Caco-2 (cell line): ENCODE measurements around the gene CASTOR2. TPM values are rescaled to one million over a fixed set of nuclear protein-coding genes. Genes with fewer than 3 reads are reported as not detected.
"Not testable (repeated sequence)": the region's sequence is repeated elsewhere in the genome, so short reads cannot be mapped to it uniquely, and the experiment has no call there.

ENCODE experiments used
- Bru-seq: library from RNA; stranded (reverse); fragments of 400-500 nt; gene quantifications from one replicate; lab custom pipeline; 2021; lab: Mats Ljungman, UMichigan
- BruChase-seq, 2 experiments: library from RNA; stranded (reverse); fragments of 400-500 nt; gene quantifications; one replicate each; lab custom pipeline; 2021; lab: Mats Ljungman, UMichigan
- BruUV-seq: library from RNA; stranded (reverse); fragments of 400-500 nt; replicated peaks from 2 replicates; lab custom pipeline; 2021; lab: Mats Ljungman, UMichigan
- CTCF ChIA-PET: fragments of 300-600 bp; sonication (Branson Sonifier 250); formaldehyde crosslinking; loops from one replicate; lab custom pipeline; 2022; ENCODE audit warnings: antibody characterized with exemption; lab: Charles Lee
- POLR2A ChIA-PET: fragments of 300-600 bp; sonication (Branson Sonifier 250); formaldehyde crosslinking; loops from one replicate; lab custom pipeline; 2022; ENCODE audit warnings: antibody characterized with exemption; lab: Charles Lee
- DNase-seq, 2 experiments: peaks; one replicate each; pipeline versions ENCODE4 v3.0.0 to v3.0.0-alpha.2; 2020 to 2022
- H3K27me3 ChIP-seq: replicated peaks from 2 replicates; pipeline ENCODE4 v1.6.0; 2011; ENCODE audit warnings: low read length; ENCODE audit not compliant: control insufficient read depth, insufficient read depth
- H3K36me3 ChIP-seq: 2 replicates; pipeline ENCODE4 v1.5.1; 2011; ENCODE audit warnings: low read length; ENCODE audit not compliant: control insufficient read depth, insufficient read depth
- H3K4me1 ChIP-seq: fragments of 250-450 bp; sonication (Bioruptor Pico); 2 replicates; pipeline ENCODE4 v1.5.1; 2020; ENCODE audit warnings: mild to moderate bottlenecking
- H3K4me3 ChIP-seq: 2 replicates; pipeline ENCODE4 v1.5.1; 2011; ENCODE audit warnings: low read depth, mild to moderate bottlenecking, control low read depth, low read length
- H3K9me3 ChIP-seq: fragments of 250-450 bp; sonication (Bioruptor Pico); 2 replicates; pipeline ENCODE4 v1.5.1; 2020; ENCODE audit warnings: mild to moderate bottlenecking, moderate library complexity
- H3K27ac Mint-ChIP-seq: one replicate; pipeline ENCODE4 v1.8.0; 2022; ENCODE audit warnings: mixed read lengths; ENCODE audit not compliant: unreplicated experiment
- H3K27me3 Mint-ChIP-seq: one replicate; pipeline ENCODE4 v1.8.0; 2022; ENCODE audit warnings: mixed read lengths; ENCODE audit not compliant: insufficient read depth, unreplicated experiment
- H3K36me3 Mint-ChIP-seq: one replicate; pipeline ENCODE4 v1.8.0; 2022; ENCODE audit warnings: mild to moderate bottlenecking, mixed read lengths; ENCODE audit not compliant: insufficient read depth, unreplicated experiment
- H3K4me1 Mint-ChIP-seq: one replicate; pipeline ENCODE4 v1.8.0; 2022; ENCODE audit warnings: low read depth, mixed read lengths; ENCODE audit not compliant: unreplicated experiment
- H3K4me3 Mint-ChIP-seq: one replicate; pipeline ENCODE4 v1.8.0; 2022; ENCODE audit warnings: mild to moderate bottlenecking, moderate library complexity, mixed read lengths; ENCODE audit not compliant: unreplicated experiment
- H3K9me3 Mint-ChIP-seq: one replicate; pipeline ENCODE4 v1.8.0; 2022; ENCODE audit warnings: mixed read lengths; ENCODE audit not compliant: unreplicated experiment
- intact Hi-C: fragments of 100-400 bp; cut with micrococcal nuclease; formaldehyde crosslinking; loops from one replicate; pipeline ENCODE4 v1.10.0; 2022; ENCODE audit not compliant: unreplicated experiment
- long read RNA-seq: library from polyadenylated mRNA; stranded (forward); transcript quantifications from one replicate; pipeline ENCODE4 v2.0.0, GENCODE V29; 2022
- total RNA-seq: library from RNA; stranded (reverse); gene quantifications from 2 replicates; pipeline ENCODE4 v1.2.3, GENCODE V29; 2022

The CASTOR2 gene
- 43.4 and 45.6 TPM in 2 replicates for total RNA-seq
- percentile 52 among the genes with signal in this experiment for Bru-seq, nascent RNA
- BruChase-seq, experiment 1, labeled RNA remaining after a 2-hour chase = percentile 53 among the genes with signal in this experiment
- percentile 62 among the genes with signal in this experiment for BruChase-seq, experiment 2, labeled RNA remaining after a 6-hour chase
- long read RNA-seq, partial matches to known transcripts = 0 of 4 reads
- long read RNA-seq, other reads (novel, unspliced or antisense) = 2 of 4 reads

DNA sequence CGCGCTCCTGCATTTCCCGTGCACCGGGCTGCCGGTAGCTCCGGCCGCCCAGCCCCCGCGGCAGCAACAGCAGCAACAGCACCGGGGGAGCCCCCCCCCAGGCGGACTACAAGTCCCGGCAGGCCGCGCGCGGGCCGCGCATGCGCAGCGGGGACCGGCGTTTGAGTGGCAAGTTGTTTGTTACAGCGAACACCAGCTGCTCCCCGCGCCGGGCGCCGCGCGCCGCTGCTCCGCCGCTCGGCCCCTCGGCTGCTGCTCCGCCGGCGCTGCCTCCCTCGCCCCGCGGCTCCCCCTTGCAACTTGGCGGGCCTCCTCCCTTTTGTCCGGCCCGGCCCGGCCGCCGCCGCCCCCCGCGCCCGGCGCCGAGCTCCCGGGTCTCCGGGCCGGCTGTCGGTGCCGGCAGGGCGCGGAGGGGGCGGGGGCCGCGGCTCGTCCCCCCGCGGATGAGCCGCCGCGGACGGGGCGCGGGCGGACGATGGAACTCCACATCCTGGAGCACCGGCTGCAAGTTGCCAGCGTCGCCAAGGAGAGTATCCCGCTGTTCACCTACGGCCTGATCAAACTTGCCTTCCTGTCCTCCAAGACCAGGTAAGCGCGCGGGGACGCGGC is at the start of gene CASTOR2:
Gene CASTOR2, plus strand, starts transcription at position 195 of the 609 bp plus-strand sequence. Its CDS starts 281 bp downstream, at position 476.
- H3K27me3 Mint-ChIP-seq, H3K36me3 Mint-ChIP-seq, H3K4me1 ChIP-seq, CTCF ChIA-PET, H3K9me3 Mint-ChIP-seq, H3K36me3 ChIP-seq, BruUV-seq, H3K27ac Mint-ChIP-seq, H3K27me3 ChIP-seq, POLR2A ChIA-PET, intact Hi-C loops, H3K9me3 ChIP-seq, H3K4me1 Mint-ChIP-seq: not testable (repeated sequence)
- peak; percentile 78 to 83 for DNase-seq
- H3K4me3 Mint-ChIP-seq = peak within 1 kb of the TSS; percentile 60
- peak within 1 kb of the TSS; percentile 19 for H3K4me3 ChIP-seq

DNA sequence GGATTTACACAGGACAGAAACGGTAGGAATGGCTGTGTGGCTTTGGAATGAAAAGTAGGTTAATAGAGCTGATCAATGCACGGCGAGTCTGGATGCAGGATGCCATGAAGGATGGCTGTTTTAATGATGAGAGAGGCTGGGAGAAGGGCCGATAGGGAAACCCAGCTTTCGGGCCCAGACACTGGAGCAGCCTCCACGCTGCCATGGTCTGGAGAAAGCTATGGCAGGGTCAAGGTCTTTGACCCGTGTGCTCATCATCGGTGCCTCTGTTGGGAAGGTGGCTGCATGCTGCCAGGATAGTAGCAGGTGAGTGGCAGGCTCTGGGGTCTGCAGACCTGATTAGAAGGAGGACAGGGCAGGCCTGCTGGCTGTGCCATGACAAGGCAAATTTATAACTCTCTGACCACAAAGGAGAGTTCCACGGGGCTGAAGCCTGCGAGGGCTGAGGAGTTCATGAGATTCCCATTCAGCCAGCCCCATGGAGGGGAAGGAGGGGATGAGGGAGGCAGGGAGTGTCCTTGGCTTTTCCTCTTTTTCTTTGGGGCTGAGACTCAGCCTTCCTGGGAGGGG is 42.1 kb upstream of the CASTOR2 start:
- H3K36me3 Mint-ChIP-seq, H3K27me3 Mint-ChIP-seq, POLR2A ChIA-PET, H3K27ac Mint-ChIP-seq, H3K9me3 Mint-ChIP-seq, intact Hi-C loops, DNase-seq, H3K4me1 ChIP-seq, H3K4me1 Mint-ChIP-seq, CTCF ChIA-PET, BruUV-seq, H3K4me3 Mint-ChIP-seq, H3K4me3 ChIP-seq, H3K27me3 ChIP-seq, H3K9me3 ChIP-seq, H3K36me3 ChIP-seq: not testable (repeated sequence)

DNA sequence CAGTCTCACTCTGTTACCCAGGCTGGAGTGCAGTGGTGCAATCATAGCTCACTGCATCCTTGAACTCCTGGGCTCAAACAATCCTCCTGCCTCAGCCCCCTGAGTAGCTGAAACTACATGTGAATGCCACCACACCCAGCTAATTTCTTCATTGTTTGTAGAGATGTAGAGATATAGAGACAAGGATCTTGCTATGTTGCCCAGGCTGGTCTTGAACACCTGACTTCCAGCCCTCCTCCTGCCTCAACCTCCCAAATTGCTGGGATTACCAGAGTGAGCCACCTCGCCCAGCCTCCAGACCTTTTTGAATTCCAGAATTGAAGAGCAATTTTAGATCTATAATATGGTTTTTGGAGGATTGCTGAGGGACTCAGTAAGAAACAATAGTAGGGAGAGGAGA is 40.9 kb upstream of the CASTOR2 start:
- H3K4me1 Mint-ChIP-seq, POLR2A ChIA-PET, H3K27ac Mint-ChIP-seq, H3K4me3 Mint-ChIP-seq, H3K36me3 ChIP-seq, H3K27me3 ChIP-seq, H3K27me3 Mint-ChIP-seq, BruUV-seq, H3K9me3 ChIP-seq, H3K4me1 ChIP-seq, H3K4me3 ChIP-seq, CTCF ChIA-PET, H3K36me3 Mint-ChIP-seq, DNase-seq, H3K9me3 Mint-ChIP-seq, intact Hi-C loops: not testable (repeated sequence)

DNA sequence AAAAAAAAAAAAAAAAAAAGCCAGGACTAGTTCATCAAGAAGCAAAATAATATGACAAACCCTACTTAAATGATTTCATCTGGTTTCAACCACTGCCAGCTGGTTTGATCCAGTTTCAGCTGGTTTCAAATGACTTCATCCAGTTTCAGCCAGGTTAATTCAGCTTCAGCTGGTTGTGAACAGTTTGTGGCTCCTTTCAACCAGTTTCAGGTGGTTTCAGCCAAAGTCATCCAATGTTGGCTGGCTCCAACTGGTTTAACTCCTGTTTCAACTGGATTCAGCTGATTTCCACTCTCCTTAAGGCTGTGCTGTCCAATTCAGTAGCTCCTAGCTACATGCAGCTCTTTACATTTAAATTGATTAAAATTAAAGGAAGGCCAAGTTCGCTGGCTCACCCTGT is 37.5 kb upstream of the CASTOR2 start:
- H3K4me1 Mint-ChIP-seq, H3K27me3 Mint-ChIP-seq, intact Hi-C loops, DNase-seq, BruUV-seq, H3K36me3 ChIP-seq, H3K4me3 ChIP-seq, H3K9me3 ChIP-seq, H3K36me3 Mint-ChIP-seq, H3K27ac Mint-ChIP-seq, CTCF ChIA-PET, POLR2A ChIA-PET, H3K4me1 ChIP-seq, H3K27me3 ChIP-seq, H3K4me3 Mint-ChIP-seq, H3K9me3 Mint-ChIP-seq: not testable (repeated sequence)

DNA sequence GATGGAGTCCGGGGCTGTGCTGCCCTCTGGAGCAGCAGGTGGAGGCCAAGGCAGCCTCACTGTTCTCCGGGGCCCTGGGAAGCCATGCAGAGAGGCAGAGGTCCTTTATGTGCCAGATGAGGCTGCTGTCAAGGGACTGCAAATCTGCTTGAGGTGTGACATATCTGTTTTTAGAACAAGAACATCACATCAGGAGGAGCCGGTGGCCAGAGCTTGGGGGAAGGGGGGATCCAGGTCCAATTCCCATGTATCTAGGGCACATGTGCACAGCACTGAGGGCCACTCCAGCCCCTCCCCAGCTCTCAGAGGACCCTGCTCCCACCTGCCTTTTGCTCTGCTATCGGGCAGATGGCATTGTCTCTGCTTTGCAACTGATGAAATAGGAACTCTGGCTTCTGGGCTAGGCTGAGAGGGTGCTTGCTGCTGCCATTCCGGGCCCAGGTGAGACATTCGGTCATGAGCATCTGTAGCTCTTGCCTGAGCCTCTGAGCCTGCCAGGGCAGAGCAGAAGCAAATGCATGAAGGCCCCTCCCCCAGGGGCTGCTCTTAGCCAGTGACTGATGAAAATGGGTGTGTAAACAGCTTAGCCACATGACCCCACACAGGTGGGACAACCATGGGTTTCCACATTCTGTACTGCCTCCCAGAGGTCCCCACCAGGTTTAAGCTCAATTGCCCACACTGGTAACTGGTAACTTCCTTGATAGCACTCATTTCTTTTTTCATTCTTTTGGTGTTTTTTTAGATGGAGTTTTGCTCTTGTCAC is 32.8 kb upstream of the CASTOR2 start:
- H3K27me3 ChIP-seq, H3K36me3 Mint-ChIP-seq, H3K36me3 ChIP-seq, H3K4me3 ChIP-seq, H3K4me3 Mint-ChIP-seq, CTCF ChIA-PET, H3K9me3 ChIP-seq, H3K27ac Mint-ChIP-seq, DNase-seq, BruUV-seq, intact Hi-C loops, H3K9me3 Mint-ChIP-seq, H3K4me1 Mint-ChIP-seq, H3K27me3 Mint-ChIP-seq, POLR2A ChIA-PET, H3K4me1 ChIP-seq: not testable (repeated sequence)

DNA sequence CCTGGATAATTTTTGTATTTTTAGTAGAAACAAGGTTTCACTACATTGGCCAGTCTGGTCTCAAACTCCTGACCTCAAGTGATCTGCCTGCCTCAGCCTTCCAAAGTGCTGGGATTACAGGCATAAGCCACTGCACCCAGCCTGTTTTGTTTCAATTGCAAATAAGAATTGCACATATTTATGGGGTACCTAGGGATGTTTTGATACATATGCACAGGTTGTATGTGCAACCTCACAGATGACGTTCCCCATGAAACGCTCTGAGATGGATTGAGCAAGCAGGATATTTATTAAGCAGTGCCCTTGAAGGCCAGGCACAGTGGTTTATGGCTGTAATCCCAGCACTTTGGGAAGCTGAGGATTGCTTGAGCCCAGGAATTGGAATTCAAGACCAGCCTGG is 25.1 kb upstream of the CASTOR2 start:
- BruUV-seq, H3K9me3 ChIP-seq, DNase-seq, H3K4me1 ChIP-seq, H3K27me3 ChIP-seq, H3K4me1 Mint-ChIP-seq, H3K27me3 Mint-ChIP-seq, CTCF ChIA-PET, H3K4me3 Mint-ChIP-seq, H3K4me3 ChIP-seq, H3K36me3 Mint-ChIP-seq, H3K36me3 ChIP-seq, H3K27ac Mint-ChIP-seq, POLR2A ChIA-PET, intact Hi-C loops, H3K9me3 Mint-ChIP-seq: not testable (repeated sequence)
